Activated CD4-positive, alpha-beta T cell treated with anti-CD3 and anti-CD28 coated beads for 36 hours (primary cell): ENCODE results near the gene PCDHB16. TPM values are rescaled to one million over a fixed set of nuclear protein-coding genes. Genes with fewer than 3 reads are reported as not detected.
A peak's percentile ranks its signal among the peaks of the same experiment; 100 is the strongest.
"Not testable (repeated sequence)": the region's sequence is repeated elsewhere in the genome, so short reads cannot be mapped to it uniquely, and the experiment has no call there.

Experiments used
- ATAC-seq: fragments of 200-7000 bp; cut with Tn5 transposase; one replicate; pipeline ENCODE4 v1.10.0; 2021; ENCODE audit warnings: mild to moderate bottlenecking, moderate library complexity
- CTCF ChIA-PET: fragments of 350-600 bp; sonication (Branson Sonifier 250); formaldehyde crosslinking; loops from one replicate; lab custom pipeline; 2021; ENCODE audit warnings: antibody characterized with exemption; lab: Charles Lee
- POLR2A ChIA-PET: fragments of 350-600 bp; sonication (Branson Sonifier 250); formaldehyde crosslinking; loops from one replicate; lab custom pipeline; 2021; ENCODE audit warnings: antibody characterized with exemption, inconsistent platforms; lab: Charles Lee
- DNase-seq: peaks from one replicate; pipeline ENCODE4 v3.0.0-alpha.2; 2020
- H3K27ac Mint-ChIP-seq: one replicate; pipeline ENCODE4 v1.8.0; 2021; ENCODE audit warnings: mixed read lengths
- H3K27me3 Mint-ChIP-seq: one replicate; pipeline ENCODE4 v1.8.0; 2021; ENCODE audit warnings: mixed read lengths
- H3K36me3 Mint-ChIP-seq: one replicate; pipeline ENCODE4 v1.8.0; 2021; ENCODE audit warnings: low read depth, mixed read lengths
- H3K4me1 Mint-ChIP-seq: one replicate; pipeline ENCODE4 v1.8.0; 2021; ENCODE audit warnings: mixed read lengths
- H3K4me3 Mint-ChIP-seq: one replicate; pipeline ENCODE4 v1.8.0; 2021; ENCODE audit warnings: mild to moderate bottlenecking, moderate library complexity, mixed read lengths
- H3K9me3 Mint-ChIP-seq: one replicate; pipeline ENCODE4 v1.8.0; 2021; ENCODE audit warnings: low read depth, mixed read lengths
- intact Hi-C, 2 experiments: fragments of 100-400 bp; cut with DNase I in 1 of 2; cut with micrococcal nuclease in 1 of 2; formaldehyde crosslinking; loops; one replicate each; pipeline versions ENCODE4 v1.14.2 to v1.15.1; 2022 to 2024; cut with DNase I, micrococcal nuclease
- total RNA-seq, 2 experiments: library from RNA; stranded (reverse); gene quantifications; one replicate each; pipeline ENCODE4 v1.2.3, GENCODE V29; 2021

Gene PCDHB16
- not detected for total RNA-seq

DNA sequence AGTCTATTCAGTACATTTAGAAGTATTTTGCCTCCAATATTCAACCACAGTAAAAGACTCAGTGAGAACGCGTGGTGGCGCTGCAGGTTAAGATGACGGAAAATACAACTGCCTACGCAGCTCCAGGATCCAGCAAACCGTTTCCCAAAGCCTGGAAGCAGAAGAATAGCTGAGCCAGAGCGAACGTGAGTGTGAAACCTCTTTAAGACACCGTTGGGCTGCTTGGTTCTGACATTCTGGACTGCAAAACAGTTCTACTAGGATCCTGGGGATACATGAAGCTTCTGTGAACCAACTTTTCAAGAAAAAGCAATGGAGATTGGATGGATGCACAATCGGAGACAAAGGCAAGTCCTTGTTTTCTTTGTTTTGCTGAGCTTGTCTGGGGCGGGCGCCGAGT is at the start of gene PCDHB16:
Gene PCDHB16, plus strand, starts transcription at position 140 of the 400 bp plus-strand sequence. Its CDS starts 173 bp downstream, at position 313.
- Mint-ChIP-seq H3K27ac (no peak within 1 kb of the TSS), H3K4me1 (peaks cover 4% of the 10 kb centered on the region), H3K27me3 (peaks cover 44% of the 10 kb centered on the region), H3K4me3 (no peak within 1 kb of the TSS), H3K9me3 (peaks cover 25% of the 10 kb centered on the region), H3K36me3 (peaks cover 18% of the 10 kb centered on the region)
- DNase-seq (peak; percentile 30), ATAC-seq (no peak)
- intact Hi-C loops, result no loop called here
- ChIA-PET POLR2A (no interaction called here), CTCF (interaction anchor here (0.7 to 1.0 kb wide), 2 partner anchors 142 to 239 kb away, joined by 3 read pairs; no protein-coding TSS in a partner anchor)

DNA sequence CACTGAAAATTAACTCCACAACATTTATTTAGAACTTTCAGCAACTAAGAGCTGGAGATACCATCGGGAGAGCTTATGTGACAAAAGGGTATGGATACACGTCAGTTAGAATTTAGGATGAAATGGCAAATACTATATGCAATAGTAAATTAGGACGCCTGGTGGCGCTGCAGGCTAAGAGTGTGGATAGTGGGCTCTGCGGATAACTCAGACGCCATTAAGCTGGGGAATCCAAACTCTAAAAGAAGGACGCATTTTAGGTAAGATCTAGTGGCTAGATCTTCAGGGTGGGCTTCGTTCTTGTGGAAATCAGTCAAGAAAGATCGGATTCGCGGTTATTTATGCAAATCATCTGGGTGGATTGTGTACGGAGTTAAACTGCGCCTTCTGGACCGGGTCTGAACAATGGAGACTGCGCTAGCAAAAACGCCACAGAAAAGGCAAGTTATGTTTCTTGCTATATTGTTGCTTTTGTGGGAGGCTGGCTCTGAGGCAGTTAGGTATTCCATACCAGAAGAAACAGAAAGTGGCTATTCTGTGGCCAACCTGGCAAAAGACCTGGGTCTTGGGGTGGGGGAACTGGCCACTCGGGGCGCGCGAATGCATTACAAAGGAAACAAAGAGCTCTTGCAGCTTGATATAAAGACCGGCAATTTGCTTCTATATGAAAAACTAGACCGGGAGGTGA is 47.0 kb upstream of the PCDHB16 start, which contains the start of gene PCDHB5:
Gene PCDHB5, plus strand, starts transcription at position 177 of the 688 bp plus-strand sequence. Its CDS starts 229 bp downstream, at position 406.
- H3K36me3 Mint-ChIP-seq, result peaks cover 11% of the 10 kb centered on the region
- H3K4me3 Mint-ChIP-seq, result peak within 1 kb of the TSS; percentile 11
- peaks cover 28% of the 10 kb centered on the region for H3K9me3 Mint-ChIP-seq
- CTCF ChIA-PET, result interaction anchor here (0.6 to 1.1 kb wide), 4 partner anchors 13 to 235 kb away, joined by 3 to 4 read pairs (median 3); partner anchors contain the start of genes PCDHB4 and PCDHGB3
- intact Hi-C loops, result no loop called here
- ATAC-seq (no peak), DNase-seq (peak; percentile 38)
- peaks cover 32% of the 10 kb centered on the region for H3K27me3 Mint-ChIP-seq
- no peak within 1 kb of the TSS for H3K27ac Mint-ChIP-seq
- POLR2A ChIA-PET, result no interaction called here
- H3K4me1 Mint-ChIP-seq, result peaks cover 9% of the 10 kb centered on the region

DNA sequence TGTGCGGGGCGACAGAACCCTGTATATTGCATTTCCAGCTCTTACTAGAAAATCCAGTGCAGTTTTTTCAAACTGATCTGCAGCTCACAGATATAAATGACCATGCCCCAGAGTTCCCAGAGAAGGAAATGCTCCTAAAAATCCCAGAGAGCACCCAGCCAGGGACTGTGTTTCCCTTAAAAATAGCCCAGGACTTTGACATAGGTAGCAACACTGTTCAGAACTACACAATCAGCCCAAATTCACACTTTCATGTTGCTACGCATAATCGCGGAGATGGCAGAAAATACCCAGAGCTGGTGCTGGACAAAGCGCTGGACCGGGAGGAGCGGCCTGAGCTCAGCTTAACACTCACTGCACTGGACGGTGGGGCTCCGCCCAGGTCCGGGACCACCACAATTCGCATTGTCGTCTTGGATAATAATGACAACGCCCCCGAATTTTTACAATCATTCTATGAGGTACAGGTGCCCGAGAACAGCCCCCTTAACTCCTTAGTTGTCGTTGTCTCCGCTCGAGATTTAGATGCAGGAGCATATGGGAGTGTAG is 46.4 kb upstream of the PCDHB16 start:
- ChIA-PET CTCF (interaction anchor here (0.6 to 1.1 kb wide), 4 partner anchors 14 to 234 kb away, joined by 3 to 4 read pairs (median 3); partner anchors contain the start of genes PCDHB4 and PCDHGB3), POLR2A (no interaction called here)
- intact Hi-C loops, result no loop called here
- peaks cover 28% of the 10 kb centered on the region for H3K9me3 Mint-ChIP-seq
- no peak overlapping the region for H3K4me3 Mint-ChIP-seq
- peaks cover 11% of the 10 kb centered on the region for H3K36me3 Mint-ChIP-seq
- H3K27ac Mint-ChIP-seq, result no peak overlapping the region
- peaks cover 9% of the 10 kb centered on the region for H3K4me1 Mint-ChIP-seq
- H3K27me3 Mint-ChIP-seq, result peaks cover 29% of the 10 kb centered on the region
- DNase-seq (no peak), ATAC-seq (no peak)

- intact Hi-C loops, H3K4me3 Mint-ChIP-seq, H3K4me1 Mint-ChIP-seq, POLR2A ChIA-PET, DNase-seq, CTCF ChIA-PET, ATAC-seq, H3K27ac Mint-ChIP-seq: not testable (repeated sequence)
- H3K36me3 Mint-ChIP-seq, result peaks cover 11% of the 10 kb centered on the region
- H3K27me3 Mint-ChIP-seq, result peaks cover 34% of the 10 kb centered on the region
- peaks cover 28% of the 10 kb centered on the region for H3K9me3 Mint-ChIP-seq
Observed at GRCh38 chr5:141137346-141137745, 44.8 kb upstream of the PCDHB16 start.

GRCh38 chr5:141149812-141150211 is 32.4 kb upstream of the PCDHB16 start, which contains the start of gene PCDHB6:
PCDHB6 (plus strand) TSS chr5:141150057; CDS start chr5:141150258, 201 bp downstream.
- peaks cover 12% of the 10 kb centered on the region for H3K36me3 Mint-ChIP-seq
- ATAC-seq, result no peak
- no peak within 1 kb of the TSS for H3K4me3 Mint-ChIP-seq
- peaks cover 41% of the 10 kb centered on the region for H3K27me3 Mint-ChIP-seq
- CTCF ChIA-PET, result interaction anchor here (0.7 to 1.3 kb wide), 2 partner anchors 246 to 407 kb away, joined by 3 read pairs; no protein-coding TSS in a partner anchor
- H3K9me3 Mint-ChIP-seq, result peaks cover 21% of the 10 kb centered on the region
- H3K4me1 Mint-ChIP-seq, result peaks cover 4% of the 10 kb centered on the region
- intact Hi-C loops, result no loop called here
- POLR2A ChIA-PET, result no interaction called here
- peak; percentile 34 for DNase-seq
- no peak within 1 kb of the TSS for H3K27ac Mint-ChIP-seq

- CTCF ChIA-PET, result interaction anchor here (0.7 to 1.3 kb wide), 3 partner anchors 25 to 407 kb away, joined by 3 read pairs; no protein-coding TSS in a partner anchor
Observed at GRCh38 chr5:141150224-141150992, 31.8 kb upstream of the PCDHB16 start.

GRCh38 chr5:141150993-141151325 is 31.2 kb upstream of the PCDHB16 start:
- peaks cover 43% of the 10 kb centered on the region for H3K27me3 Mint-ChIP-seq
- no peak overlapping the region for H3K27ac Mint-ChIP-seq
- intact Hi-C loops, result no loop called here
- peaks cover 4% of the 10 kb centered on the region for H3K4me1 Mint-ChIP-seq
- ChIA-PET POLR2A (interaction anchor here (0.8 kb wide), 1 partner anchor 305 kb away, joined by 3 read pairs; no protein-coding TSS in a partner anchor), CTCF (interaction anchor here (0.8 kb wide), 1 partner anchor 26 kb away, joined by 3 read pairs; no protein-coding TSS in a partner anchor)
- peaks cover 12% of the 10 kb centered on the region for H3K36me3 Mint-ChIP-seq
- DNase-seq (no peak), ATAC-seq (no peak)
- H3K4me3 Mint-ChIP-seq, result no peak overlapping the region
- H3K9me3 Mint-ChIP-seq, result peaks cover 21% of the 10 kb centered on the region

More at GRCh38 chr5:141150224-141150992, 31.8 kb upstream of the PCDHB16 start:
- H3K36me3 Mint-ChIP-seq, result peaks cover 12% of the 10 kb centered on the region
- peaks cover 4% of the 10 kb centered on the region for H3K4me1 Mint-ChIP-seq
- intact Hi-C loops, result no loop called here
- peaks cover 39% of the 10 kb centered on the region for H3K27me3 Mint-ChIP-seq
- peaks cover 21% of the 10 kb centered on the region for H3K9me3 Mint-ChIP-seq
- ATAC-seq, result no peak
- no peak overlapping the region for H3K27ac Mint-ChIP-seq
- no peak for DNase-seq
- no peak overlapping the region for H3K4me3 Mint-ChIP-seq
- POLR2A ChIA-PET, result interaction anchor here (0.8 kb wide), 1 partner anchor 305 kb away, joined by 3 read pairs; no protein-coding TSS in a partner anchor

GRCh38 chr5:141151632-141152031 is 30.6 kb upstream of the PCDHB16 start:
- ATAC-seq, CTCF ChIA-PET, POLR2A ChIA-PET, intact Hi-C loops, H3K27ac Mint-ChIP-seq, DNase-seq, H3K4me1 Mint-ChIP-seq, H3K4me3 Mint-ChIP-seq: not testable (repeated sequence)
- peaks cover 21% of the 10 kb centered on the region for H3K9me3 Mint-ChIP-seq
- peaks cover 17% of the 10 kb centered on the region for H3K36me3 Mint-ChIP-seq
- H3K27me3 Mint-ChIP-seq, result peaks cover 48% of the 10 kb centered on the region

- Mint-ChIP-seq H3K36me3 (peaks cover 18% of the 10 kb centered on the region), H3K9me3 (peaks cover 21% of the 10 kb centered on the region), H3K27me3 (peaks cover 53% of the 10 kb centered on the region)
- H3K27ac Mint-ChIP-seq, H3K4me1 Mint-ChIP-seq, H3K4me3 Mint-ChIP-seq, ATAC-seq, intact Hi-C loops, DNase-seq, POLR2A ChIA-PET: not testable (repeated sequence)
- CTCF ChIA-PET, result interaction anchor here (0.7 kb wide), 1 partner anchor 390 kb away, joined by 3 read pairs; no protein-coding TSS in a partner anchor
Observed at GRCh38 chr5:141152096-141152495, 30.1 kb upstream of the PCDHB16 start.

DNA sequence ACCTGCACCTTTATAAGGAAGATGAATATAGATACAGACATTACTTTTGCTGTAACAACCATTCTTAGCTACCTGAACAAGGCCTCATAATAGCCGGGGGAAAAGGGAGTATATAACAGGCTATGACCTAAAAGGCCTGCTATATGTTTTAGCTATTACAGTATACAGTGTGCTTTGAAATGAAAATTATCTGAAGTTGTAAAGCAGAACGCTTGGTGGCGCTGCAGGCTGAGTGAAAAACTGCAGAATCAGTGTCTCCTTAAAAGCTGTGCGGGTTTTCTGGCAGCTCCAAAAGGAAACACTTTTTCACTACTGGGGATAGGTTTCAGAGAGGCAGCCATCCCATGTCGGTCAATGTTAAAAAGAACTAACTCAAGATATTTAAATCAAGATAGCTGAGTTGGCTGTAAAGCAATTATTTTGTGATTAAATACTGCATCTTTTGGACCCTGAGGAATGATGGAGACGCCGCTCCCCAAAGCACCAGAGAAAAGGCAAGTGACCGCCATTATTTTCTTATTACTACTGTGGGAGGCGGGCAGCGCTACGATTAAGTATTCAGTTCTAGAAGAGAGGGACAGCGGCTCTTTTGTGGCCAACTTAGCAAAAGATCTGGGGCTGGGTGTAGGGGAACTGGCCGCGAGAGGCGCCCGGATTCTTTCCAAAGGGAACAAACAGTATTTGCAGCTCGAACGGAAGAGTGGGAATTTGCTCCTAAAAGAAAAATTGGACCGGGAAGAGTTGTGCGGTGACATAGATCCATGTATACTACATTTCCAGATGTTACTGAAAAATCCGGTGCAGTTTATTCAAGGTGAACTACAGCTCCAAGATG is 26.4 kb upstream of the PCDHB16 start:
- POLR2A ChIA-PET, result no interaction called here
- peaks cover 14% of the 10 kb centered on the region for H3K36me3 Mint-ChIP-seq
- intact Hi-C loops, result no loop called here
- no peak overlapping the region for H3K27ac Mint-ChIP-seq
- H3K4me1 Mint-ChIP-seq, result no peaks in the 10 kb centered on the region
- H3K4me3 Mint-ChIP-seq, result no peak overlapping the region
- CTCF ChIA-PET, result interaction anchor here (0.6 to 1.5 kb wide), 4 partner anchors 79 to 1205 kb away, joined by 3 to 5 read pairs (median 3); no protein-coding TSS in a partner anchor
- no peak for ATAC-seq
- peaks cover 49% of the 10 kb centered on the region for H3K27me3 Mint-ChIP-seq
- peaks cover 17% of the 10 kb centered on the region for H3K9me3 Mint-ChIP-seq
- DNase-seq, result no peak
